ENCODE results near the gene LDLRAD3. TPM values are rescaled to one million over a fixed set of nuclear protein-coding genes. Genes with fewer than 3 reads are reported as not detected.
"Not testable (repeated sequence)": the region's sequence is repeated elsewhere in the genome, so short reads cannot be mapped to it uniquely, and the experiment has no call there.

LDLRAD3 gene
- polyA plus RNA-seq (2012; ENCODE audit: insufficient read depth, insufficient read length): 5.3 TPM

DNA sequence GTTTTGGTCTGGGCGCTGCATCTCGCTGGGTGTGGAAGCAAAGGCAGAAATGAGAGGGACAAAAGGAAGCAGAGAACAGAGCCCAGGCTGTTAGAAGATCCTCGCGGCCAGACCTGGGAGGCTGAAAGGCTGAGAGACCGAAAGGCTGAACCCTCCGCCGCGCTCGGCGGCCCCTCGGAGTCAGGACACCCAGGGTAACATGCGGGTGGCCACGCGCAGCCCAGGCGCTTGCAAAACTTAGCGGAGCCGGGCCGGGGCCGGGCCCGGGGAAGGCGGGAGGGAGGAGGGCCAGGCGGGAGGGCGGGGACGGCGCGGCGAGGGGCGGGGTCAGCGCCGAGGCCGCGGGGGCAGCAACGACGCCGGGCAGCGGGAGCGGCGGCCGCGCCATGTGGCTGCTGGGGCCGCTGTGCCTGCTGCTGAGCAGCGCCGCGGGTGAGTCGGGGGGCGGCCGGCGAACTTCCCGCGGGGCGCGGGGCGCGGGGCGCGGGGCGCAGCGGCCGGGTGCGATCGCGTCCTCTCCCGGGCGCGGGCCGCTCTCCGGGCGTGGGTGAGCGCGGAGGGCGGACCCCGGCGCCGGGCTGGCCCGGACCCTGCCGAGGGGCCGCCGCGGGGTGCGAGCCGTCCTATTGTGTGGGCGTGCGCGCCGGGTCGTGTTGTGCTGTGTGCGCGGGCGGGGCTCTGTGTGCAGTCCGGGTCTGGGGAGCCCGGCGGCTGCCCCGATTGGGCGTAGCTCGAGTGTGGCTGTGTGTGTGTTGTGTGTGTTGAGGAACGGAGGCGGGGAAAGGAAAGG is at the start of gene LDLRAD3:
LDLRAD3 (plus strand) TSS at position 350 of the 790 bp plus-strand sequence; CDS start at position 387, 37 bp downstream.
- H3K4me3 ChIP-seq (ENCODE audit: low read length): no peak within 1 kb of the TSS
- no peak for DNase-seq (ENCODE audit: low read depth, low spot score)

- DNase-seq (ENCODE audit: low read depth, low spot score): no peak
- no peak overlapping the region for H3K4me3 ChIP-seq (ENCODE audit: low read length)
Measured at GRCh38 chr11:35897019-35897418, 46.8 kb upstream of the LDLRAD3 start.

DNA sequence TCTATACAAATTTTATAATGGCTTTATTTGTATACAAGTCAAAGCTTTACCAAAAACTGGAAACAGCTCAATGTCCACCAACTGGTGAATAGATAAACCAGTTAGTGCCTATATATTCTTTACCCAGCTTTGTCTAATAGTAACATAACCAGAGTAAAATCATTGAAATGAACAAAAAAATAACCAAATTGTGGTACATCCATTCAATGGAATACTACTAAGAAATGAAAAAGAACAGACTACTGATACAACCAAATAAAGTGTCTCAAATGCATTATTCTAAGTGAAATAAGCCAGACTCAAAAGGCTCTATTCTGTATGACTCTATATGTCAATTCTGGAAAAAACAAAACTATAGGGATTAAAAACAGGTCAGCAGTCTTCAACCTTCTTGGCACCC is 40.9 kb upstream of the LDLRAD3 start:
- DNase-seq (ENCODE audit: low read depth, low spot score): no peak
- no peak overlapping the region for H3K4me3 ChIP-seq (ENCODE audit: low read length)

DNA sequence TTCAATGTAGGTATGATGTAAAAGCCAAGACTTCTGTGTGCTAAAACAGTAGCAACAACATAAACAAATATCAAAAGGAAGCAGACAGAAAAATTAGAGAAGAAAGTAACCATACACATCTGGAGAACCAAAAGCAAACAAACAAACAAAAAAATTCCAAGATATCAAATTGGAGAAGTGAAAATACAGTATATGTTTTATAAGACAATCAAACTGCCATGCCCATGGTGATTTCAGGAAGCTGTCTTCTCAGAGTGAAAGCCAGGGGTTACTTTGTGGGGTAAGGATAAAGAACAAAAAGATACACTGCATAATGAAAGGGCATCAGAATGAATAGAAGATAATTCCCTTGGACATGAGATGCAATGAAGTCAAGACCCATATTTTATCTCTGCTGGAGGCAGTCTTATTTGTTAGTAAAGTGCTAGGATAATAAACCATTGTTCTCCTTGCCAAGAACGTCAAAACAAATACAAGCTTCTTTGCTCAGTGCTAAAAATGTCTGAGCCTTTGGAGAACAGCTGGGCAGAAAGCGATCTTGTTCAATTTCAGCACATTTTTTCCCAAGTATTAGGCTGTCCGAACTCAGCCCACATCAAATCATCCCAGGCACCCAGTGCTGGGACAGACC is 38.1 kb upstream of the LDLRAD3 start:
- no peak for DNase-seq (ENCODE audit: low read depth, low spot score)
- H3K4me3 ChIP-seq (ENCODE audit: low read length): no peak overlapping the region

- H3K4me3 ChIP-seq (ENCODE audit: low read length): no peak overlapping the region
- DNase-seq (ENCODE audit: low read depth, low spot score): no peak
Measured at GRCh38 chr11:35906277-35906661, 37.6 kb upstream of the LDLRAD3 start.

- H3K4me3 ChIP-seq (ENCODE audit: low read length): no peak overlapping the region
- DNase-seq (ENCODE audit: low read depth, low spot score): no peak
Measured at GRCh38 chr11:35906681-35907080, 37.2 kb upstream of the LDLRAD3 start.

GRCh38 chr11:35907648-35908431 is 36.0 kb upstream of the LDLRAD3 start:
- no peak overlapping the region for H3K4me3 ChIP-seq (ENCODE audit: low read length)
- DNase-seq (ENCODE audit: low read depth, low spot score): no peak

DNA sequence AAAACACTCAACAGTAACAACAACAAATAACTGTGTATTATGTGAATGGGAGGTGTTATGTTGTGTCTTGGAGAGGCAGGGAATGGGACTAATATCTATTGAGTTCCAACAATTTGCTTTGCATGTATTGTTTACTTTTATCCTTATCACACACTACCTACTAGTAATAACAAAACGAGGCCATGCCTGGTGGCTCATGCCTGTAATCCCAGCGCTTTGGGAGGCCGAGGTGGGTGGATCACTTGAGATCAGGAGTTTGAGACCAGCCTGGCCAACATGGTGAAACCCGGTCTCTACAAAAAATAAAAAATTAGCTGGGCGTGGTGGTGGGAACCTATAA is 35.5 kb upstream of the LDLRAD3 start:
- H3K4me3 ChIP-seq (ENCODE audit: low read length); DNase-seq (ENCODE audit: low read depth, low spot score): not testable (repeated sequence)

DNA sequence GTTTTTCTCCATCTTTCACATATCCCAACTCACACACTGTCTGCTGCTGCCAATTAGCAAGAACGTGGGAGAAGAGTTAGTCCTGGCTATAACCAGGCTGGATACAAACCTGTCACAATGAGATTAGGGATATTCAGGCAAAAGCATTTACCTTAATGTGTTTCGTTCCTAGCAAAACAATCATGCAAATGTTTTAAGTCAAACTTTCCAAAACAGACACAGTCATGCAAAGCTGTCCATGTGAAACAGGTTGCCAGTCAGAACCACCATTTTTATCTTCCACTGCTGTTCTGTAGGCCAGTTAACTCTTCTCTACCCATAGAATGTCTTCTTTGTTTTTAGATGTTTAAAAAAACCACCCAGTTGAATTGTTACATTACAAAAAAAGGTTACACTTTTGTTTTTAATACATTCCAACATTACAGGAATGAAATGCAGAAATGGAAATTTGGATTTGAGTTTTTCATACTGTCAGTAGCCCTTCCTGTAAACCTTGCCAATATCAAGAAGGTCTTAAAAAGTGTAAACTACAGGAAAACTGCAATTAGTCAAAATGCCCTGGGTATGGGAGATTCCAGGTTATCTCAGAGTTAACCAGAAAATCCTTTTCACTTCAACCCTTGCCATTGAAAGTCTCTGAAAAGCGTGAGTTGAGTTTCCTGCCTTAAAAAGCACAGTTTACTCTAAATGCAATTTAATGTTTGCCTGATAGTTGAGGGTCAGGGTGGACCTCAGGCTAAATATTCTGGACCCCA is 34.2 kb upstream of the LDLRAD3 start:
- DNase-seq (ENCODE audit: low read depth, low spot score): no peak
- no peak overlapping the region for H3K4me3 ChIP-seq (ENCODE audit: low read length)

DNA sequence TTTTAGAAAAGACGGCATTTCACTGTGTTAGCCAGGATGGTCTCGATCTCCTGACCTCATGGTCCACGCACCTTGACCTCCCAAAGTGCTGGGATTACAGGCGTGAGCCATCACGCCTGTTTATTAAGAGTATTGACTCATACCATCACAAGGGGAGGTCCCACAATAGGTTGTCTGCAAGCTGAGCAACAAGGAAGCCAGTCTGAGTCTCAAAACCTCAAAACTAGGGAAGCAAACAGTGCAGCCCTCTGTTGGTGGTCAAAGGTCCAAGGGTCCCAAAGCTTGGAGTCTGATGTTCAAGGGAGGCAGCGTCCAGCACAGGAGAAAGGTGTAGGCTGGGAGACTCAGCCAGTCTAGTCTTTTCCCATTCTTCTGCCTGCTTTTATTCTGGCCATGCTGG is 32.8 kb upstream of the LDLRAD3 start:
- DNase-seq (ENCODE audit: low read depth, low spot score): no peak
- H3K4me3 ChIP-seq (ENCODE audit: low read length): no peak overlapping the region

DNA sequence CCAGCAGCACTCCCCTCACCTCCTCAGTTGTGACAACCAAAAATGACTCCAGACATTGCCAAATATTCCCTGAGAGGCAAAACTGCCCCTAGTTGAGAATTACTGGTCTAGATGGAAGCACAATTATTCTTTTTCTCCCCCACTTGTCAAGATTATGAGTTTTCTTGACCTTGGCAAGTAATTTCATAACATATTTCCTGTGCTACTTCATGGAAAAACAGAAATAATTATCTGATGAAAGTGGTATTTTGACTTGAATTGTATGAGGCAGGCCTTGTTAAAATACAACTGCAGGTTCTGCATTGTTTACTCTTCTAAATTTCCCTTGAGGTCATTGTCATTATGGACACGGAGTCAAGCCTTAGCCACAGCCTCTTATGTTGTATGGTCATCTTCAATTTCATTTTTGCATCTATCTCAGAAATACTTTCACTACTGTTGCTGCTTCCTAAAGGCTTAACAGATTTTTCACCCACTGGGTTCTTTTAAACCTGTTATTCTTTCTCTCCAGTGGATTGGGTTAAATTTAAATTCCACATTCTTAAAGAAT is 32.2 kb upstream of the LDLRAD3 start:
- DNase-seq (ENCODE audit: low read depth, low spot score): no peak
- H3K4me3 ChIP-seq (ENCODE audit: low read length): no peak overlapping the region

DNA sequence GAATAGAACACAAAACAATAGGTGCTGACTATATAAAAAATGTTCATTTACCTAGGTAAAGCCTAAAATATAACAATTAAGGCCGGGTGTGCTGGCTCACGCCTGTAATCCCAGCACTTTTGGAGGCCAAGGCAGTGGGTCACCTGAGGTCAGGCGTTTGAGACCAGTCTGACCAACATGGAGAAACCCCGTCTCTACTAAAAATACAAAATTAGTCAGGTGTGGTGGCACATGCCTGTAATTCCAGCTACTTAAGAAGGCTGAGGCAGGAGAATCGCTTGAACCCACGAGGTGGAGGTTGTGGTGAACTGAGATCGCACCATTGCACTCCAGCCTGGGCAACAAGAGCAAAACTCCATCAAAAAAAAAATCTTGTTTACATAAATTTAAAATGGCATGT is 31.4 kb upstream of the LDLRAD3 start:
- H3K4me3 ChIP-seq (ENCODE audit: low read length); DNase-seq (ENCODE audit: low read depth, low spot score): not testable (repeated sequence)

- no peak for DNase-seq (ENCODE audit: low read depth, low spot score)
- no peak overlapping the region for H3K4me3 ChIP-seq (ENCODE audit: low read length)
Measured at GRCh38 chr11:35912883-35913624, 30.8 kb upstream of the LDLRAD3 start.

- DNase-seq (ENCODE audit: low read depth, low spot score): no peak
- no peak overlapping the region for H3K4me3 ChIP-seq (ENCODE audit: low read length)
Measured at GRCh38 chr11:35914816-35915215, 29.0 kb upstream of the LDLRAD3 start.

- H3K4me3 ChIP-seq (ENCODE audit: low read length): no peak overlapping the region
- DNase-seq (ENCODE audit: low read depth, low spot score): no peak
Measured at GRCh38 chr11:35916270-35916669, 27.6 kb upstream of the LDLRAD3 start.

DNA sequence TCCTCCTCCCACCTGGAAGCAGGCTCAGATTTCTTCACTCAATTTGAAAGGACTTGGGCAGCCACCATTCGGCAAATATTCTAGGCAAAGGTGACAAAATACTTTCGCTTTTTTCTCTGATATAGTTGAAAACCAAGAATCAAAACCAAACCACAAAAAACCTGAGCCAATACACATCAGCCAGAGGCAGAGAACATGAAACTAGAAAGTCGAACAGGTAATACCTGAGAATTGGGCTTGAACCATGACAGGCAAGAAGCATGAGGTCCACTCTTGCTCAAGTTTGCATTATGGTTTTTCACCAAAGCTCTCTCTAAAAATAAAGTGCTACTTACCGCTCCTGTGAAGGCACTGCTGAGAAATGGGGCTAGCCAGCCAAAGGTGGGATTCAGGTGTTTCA is 26.2 kb upstream of the LDLRAD3 start:
- DNase-seq (ENCODE audit: low read depth, low spot score): no peak
- H3K4me3 ChIP-seq (ENCODE audit: low read length): no peak overlapping the region

GRCh38 chr11:35918716-35919115 is 25.1 kb upstream of the LDLRAD3 start:
- DNase-seq (ENCODE audit: low read depth, low spot score): no peak
- no peak overlapping the region for H3K4me3 ChIP-seq (ENCODE audit: low read length)

- no peak overlapping the region for H3K4me3 ChIP-seq (ENCODE audit: low read length)
- DNase-seq (ENCODE audit: low read depth, low spot score): no peak
Measured at GRCh38 chr11:35919244-35919643, 24.6 kb upstream of the LDLRAD3 start.
